ENCODE measurements around the gene BCL11B.

DNA sequence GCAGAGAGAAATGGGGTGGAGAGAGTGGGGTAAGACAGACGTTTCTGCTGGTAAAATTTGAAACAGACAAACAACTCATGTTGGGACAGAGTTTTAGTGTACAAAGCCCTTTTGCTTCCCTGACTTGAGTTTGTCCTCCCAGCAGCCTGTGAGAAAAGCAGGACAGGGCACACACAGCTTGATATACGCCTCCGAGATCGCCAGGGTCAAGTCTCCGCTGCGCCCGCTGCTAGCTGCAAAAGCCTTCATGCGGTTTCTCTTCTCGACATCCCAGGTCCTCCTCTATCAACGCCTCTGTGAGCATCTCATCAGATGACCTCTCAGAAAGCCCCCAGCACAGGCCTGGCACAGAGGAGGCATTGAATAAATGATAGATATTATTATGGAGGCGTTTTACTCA lies 9.4 kb upstream of the BCL11B start:
- TF ChIP-seq, protein P1, sequence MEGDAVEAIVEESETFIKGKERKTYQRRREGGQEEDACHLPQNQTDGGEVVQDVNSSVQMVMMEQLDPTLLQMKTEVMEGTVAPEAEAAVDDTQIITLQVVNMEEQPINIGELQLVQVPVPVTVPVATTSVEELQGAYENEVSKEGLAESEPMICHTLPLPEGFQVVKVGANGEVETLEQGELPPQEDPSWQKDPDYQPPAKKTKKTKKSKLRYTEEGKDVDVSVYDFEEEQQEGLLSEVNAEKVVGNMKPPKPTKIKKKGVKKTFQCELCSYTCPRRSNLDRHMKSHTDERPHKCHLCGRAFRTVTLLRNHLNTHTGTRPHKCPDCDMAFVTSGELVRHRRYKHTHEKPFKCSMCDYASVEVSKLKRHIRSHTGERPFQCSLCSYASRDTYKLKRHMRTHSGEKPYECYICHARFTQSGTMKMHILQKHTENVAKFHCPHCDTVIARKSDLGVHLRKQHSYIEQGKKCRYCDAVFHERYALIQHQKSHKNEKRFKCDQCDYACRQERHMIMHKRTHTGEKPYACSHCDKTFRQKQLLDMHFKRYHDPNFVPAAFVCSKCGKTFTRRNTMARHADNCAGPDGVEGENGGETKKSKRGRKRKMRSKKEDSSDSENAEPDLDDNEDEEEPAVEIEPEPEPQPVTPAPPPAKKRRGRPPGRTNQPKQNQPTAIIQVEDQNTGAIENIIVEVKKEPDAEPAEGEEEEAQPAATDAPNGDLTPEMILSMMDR (IDR thresholded peaks at IDR 0.05): no peak
- no peak for TF ChIP-seq POLR2A (IDR thresholded peaks at IDR 0.05)

Data from Peyer's patch (tissue), 4 donors.